ENCODE results near the gene VSNL1.

GRCh38 chr2:17519486-17519885, 21.0 kb upstream of the VSNL1 start:
- TF ChIP-seq ZBTB20 (tag by site-specific recombination; IDR thresholded peaks at IDR 0.05): no peak
- TF ChIP-seq ZBTB48 (tag by site-specific recombination; IDR thresholded peaks at IDR 0.05): no peak
- no peak for TF ChIP-seq ZNF394 (tag by site-specific recombination; IDR thresholded peaks at IDR 0.05; ENCODE audit: borderline replicate concordance)
- TF ChIP-seq CTCF (tag by site-specific recombination; IDR thresholded peaks at IDR 0.05): no peak
- no peak for TF ChIP-seq HOXA7 (CRISPR knock-in tag; IDR thresholded peaks at IDR 0.05; ENCODE audit: borderline replicate concordance)
- TF ChIP-seq ZNF280D (tag by site-specific recombination; IDR thresholded peaks at IDR 0.05): no peak
- TF ChIP-seq ZBTB11 (tag by site-specific recombination; conservative IDR thresholded peaks at IDR 0.05; ENCODE audit: low read depth): no peak
- TF ChIP-seq TCF7L2 (IDR thresholded peaks at IDR 0.05; ENCODE audit: borderline replicate concordance, low read depth, low read length): no peak
- TF ChIP-seq INSM2 (tag by site-specific recombination; IDR thresholded peaks at IDR 0.05): no peak
- TF ChIP-seq ZEB2 (tag by site-specific recombination; IDR thresholded peaks at IDR 0.05): no peak
- TF ChIP-seq PRDM4 (tag by site-specific recombination; IDR thresholded peaks at IDR 0.05): no peak

Data from HEK293 (cell line).